Vagina (tissue), 2 donors: Measurements from ENCODE around the gene EVA1A. TPM values are rescaled to one million over a fixed set of nuclear protein-coding genes. Genes with fewer than 3 reads are reported as not detected.

Source experiments
- DNase-seq, 2 donors: peaks; one replicate each; pipeline ENCODE4 v3.0.0-alpha.2; 2017; ENCODE audit errors: extremely low spot score in 2 of 2
- H3K27ac ChIP-seq: fragments of 200-600 bp; sonication (generic); one replicate; pipeline ENCODE4 v1.5.1; 2019
- H3K27me3 ChIP-seq: fragments of 200-600 bp; sonication (generic); one replicate; pipeline ENCODE4 v1.5.1; 2019
- H3K36me3 ChIP-seq, 2 donors: fragments of 200-600 bp; sonication (generic); one replicate each; pipeline ENCODE4 v1.5.1; 2017 to 2019
- H3K4me1 ChIP-seq: fragments of 200-600 bp; sonication (generic); one replicate; pipeline ENCODE4 v1.5.1; 2019
- H3K4me3 ChIP-seq, 2 donors: fragments of 200-600 bp; sonication (generic); 1 replicate in 1 of 2; 2 replicates in 1 of 2; pipeline ENCODE4 v1.5.1; 2016 to 2019
- H3K9me3 ChIP-seq: fragments of 200-600 bp; sonication (generic); one replicate; pipeline ENCODE4 v1.5.1; 2019
- CTCF ChIP-seq, 3 experiments: fragments of 450-650 bp in 2 of 3; fragments of 200-600 bp in 1 of 3; sonication (generic) in 1 of 3; IDR thresholded peaks; one replicate each; pipeline ENCODE4 v1.5.1; 2017 to 2019; ENCODE audit warnings: antibody characterized with exemption in 3 of 3, mild to moderate bottlenecking in 2 of 3, moderate library complexity in 2 of 3
- POLR2A ChIP-seq, 2 donors: fragments of 450-650 bp; IDR thresholded peaks; one replicate each; pipeline ENCODE4 v1.6.1; 2017; ENCODE audit warnings: antibody characterized with exemption in 2 of 2, mild to moderate bottlenecking in 2 of 2, moderate library complexity in 2 of 2
- POLR2AphosphoS5 ChIP-seq, 2 donors: sonication (generic); formaldehyde crosslinking; IDR thresholded peaks; one replicate each; pipeline ENCODE4 v1.9.0; 2017; ENCODE audit warnings: antibody characterized with exemption in 2 of 2, mild to moderate bottlenecking in 2 of 2, low read depth in 1 of 2; ENCODE audit not compliant: insufficient read depth in 1 of 2
- intact Hi-C: fragments of 100-400 bp; cut with DNase I; formaldehyde crosslinking; loops from one replicate; pipeline ENCODE4 v1.15.1; 2023
- total RNA-seq: library from RNA; depleted of rRNA; stranded (reverse); fragments of >200 nt; gene quantifications from one replicate; pipeline ENCODE4 v1.2.3, GENCODE V29; 2016

EVA1A gene
- total RNA-seq, 1 donor from 2014 or later, result not detected

DNA sequence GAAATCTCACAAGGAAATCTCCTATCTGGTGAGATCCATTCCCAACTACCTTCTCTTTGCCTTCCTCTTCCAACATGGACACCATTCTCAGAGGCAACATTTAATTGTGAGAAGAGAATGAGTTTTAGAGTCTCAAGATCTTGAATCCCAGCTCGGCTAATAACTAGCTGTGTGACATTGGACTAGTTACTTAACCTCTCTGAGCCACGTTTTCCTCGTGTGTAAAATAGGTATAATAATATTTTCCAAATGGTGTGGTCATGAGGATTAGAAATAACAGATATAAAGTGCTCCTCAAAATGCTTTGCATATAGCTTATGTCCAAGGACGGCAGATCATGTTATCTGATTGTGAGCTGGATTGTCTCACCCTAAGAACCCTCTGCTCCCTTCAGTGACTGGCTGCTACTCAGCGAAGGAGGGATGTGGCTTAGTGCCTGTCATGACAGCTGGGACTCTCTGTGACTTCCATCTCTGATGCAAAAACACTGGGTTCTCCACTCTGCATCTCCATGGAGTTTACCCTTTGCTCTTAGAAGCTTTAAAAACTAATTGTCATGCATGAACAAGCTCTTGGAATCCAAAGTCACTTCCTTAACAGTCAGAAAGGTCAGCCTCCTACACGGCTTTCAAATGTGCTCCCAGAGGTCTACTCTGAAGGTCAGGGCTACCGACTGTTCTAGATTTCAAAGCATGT, 47.4 kb upstream of the EVA1A start:
- Histone ChIP-seq H3K27ac (no peak overlapping the region), H3K27me3 (no peaks in the 10 kb centered on the region), H3K36me3 (no peaks in the 10 kb centered on the region), H3K4me3 (no peak overlapping the region), H3K4me1 (no peaks in the 10 kb centered on the region), H3K9me3 (no peaks in the 10 kb centered on the region)
- peak in 1 of 2 donors; percentile 28 for DNase-seq
- intact Hi-C loops, result no loop called here
- TF ChIP-seq POLR2AphosphoS5 (IDR thresholded peaks at IDR 0.05; ENCODE audit: insufficient read depth in 1 of 2, low read depth in 1 of 2) (no peak), CTCF (IDR thresholded peaks at IDR 0.05) (no peak), POLR2A (IDR thresholded peaks at IDR 0.05) (no peak)

- intact Hi-C loops, result no loop called here
- TF ChIP-seq POLR2A (IDR thresholded peaks at IDR 0.05) (no peak), CTCF (IDR thresholded peaks at IDR 0.05) (no peak), POLR2AphosphoS5 (IDR thresholded peaks at IDR 0.05; ENCODE audit: insufficient read depth in 1 of 2, low read depth in 1 of 2) (no peak)
- Histone ChIP-seq H3K4me3 (no peak overlapping the region), H3K27me3 (no peaks in the 10 kb centered on the region), H3K4me1 (no peaks in the 10 kb centered on the region), H3K36me3 (no peaks in the 10 kb centered on the region), H3K9me3 (no peaks in the 10 kb centered on the region), H3K27ac (no peak overlapping the region)
- peak in 1 of 2 donors; percentile 61 for DNase-seq
Measured at GRCh38 chr2:75607400-75607798, 46.7 kb upstream of the EVA1A start.

DNA sequence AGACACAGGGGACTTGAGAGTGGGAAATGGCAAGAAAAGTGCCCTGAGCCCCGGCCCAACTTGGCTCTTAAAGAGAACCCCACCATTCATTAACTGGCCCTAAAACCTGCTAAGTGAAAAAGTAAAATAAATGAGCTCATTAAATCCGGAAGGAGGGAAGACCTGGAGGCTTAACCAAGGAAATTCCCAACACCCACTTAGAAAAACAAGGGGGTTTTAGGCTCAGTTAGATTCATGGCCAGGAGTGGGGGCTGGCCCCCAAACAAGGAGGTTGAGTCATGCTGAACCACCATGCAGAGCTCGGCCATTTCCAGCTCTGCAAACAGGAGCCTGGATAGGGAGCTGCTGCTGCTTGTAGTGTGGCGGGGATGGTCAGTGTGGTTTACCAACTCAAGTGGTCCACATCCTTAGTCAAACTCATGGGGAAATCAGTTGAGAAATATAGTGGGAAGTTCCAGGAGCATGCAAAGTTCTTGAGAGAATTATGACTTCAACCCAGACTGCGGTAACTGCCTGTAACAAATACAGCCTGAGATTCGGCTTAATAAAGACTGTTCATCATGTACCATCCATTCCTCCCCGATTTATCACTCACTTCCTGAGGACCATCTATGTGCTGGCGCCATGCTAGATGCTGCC, 46.1 kb upstream of the EVA1A start:
- peak in 1 of 2 donors; percentile 31 for DNase-seq
- Histone ChIP-seq H3K9me3 (no peaks in the 10 kb centered on the region), H3K36me3 (no peaks in the 10 kb centered on the region), H3K27ac (no peak overlapping the region), H3K4me1 (no peaks in the 10 kb centered on the region), H3K27me3 (no peaks in the 10 kb centered on the region), H3K4me3 (no peak overlapping the region)
- no peak for TF ChIP-seq POLR2A (IDR thresholded peaks at IDR 0.05)
- TF ChIP-seq CTCF (IDR thresholded peaks at IDR 0.05), result no peak
- no peak for TF ChIP-seq POLR2AphosphoS5 (IDR thresholded peaks at IDR 0.05; ENCODE audit: insufficient read depth in 1 of 2, low read depth in 1 of 2)
- intact Hi-C loops, result no loop called here

DNA sequence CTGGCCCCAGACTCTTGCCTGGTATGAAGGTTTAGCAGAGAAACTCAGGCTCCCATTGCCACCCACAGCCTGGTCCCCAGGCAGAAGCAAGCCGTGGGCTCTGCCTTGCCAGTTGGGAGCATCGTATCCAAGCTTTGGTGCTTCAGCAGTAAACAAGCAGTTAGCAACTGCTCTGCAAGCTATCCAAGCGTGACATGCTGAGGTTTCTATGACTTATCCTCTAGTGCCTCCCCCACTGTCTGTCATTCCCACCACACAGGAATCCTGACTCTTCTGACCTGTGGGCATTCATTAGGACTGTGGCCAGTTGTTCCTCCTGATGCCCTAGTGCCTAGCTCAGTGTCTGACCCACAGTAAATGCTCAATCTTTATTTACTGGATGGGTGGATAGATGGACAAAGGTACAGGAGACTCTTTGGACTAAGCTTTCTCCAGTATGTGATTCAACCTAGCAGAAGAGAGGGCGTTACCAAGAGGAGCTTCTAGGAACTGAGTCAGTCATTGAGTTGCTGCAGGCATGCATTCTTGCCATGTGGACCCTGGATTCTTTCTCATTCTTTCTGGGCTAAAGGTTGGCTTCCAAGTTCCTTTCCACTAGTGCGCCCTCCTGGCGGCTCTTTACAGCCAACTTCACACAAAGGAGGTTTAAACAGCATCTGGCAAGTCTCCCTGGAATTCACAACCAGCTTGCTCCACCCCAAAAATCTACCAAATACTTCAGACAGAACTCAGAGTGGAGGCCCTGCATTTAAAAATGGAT, 45.2 kb upstream of the EVA1A start:
- TF ChIP-seq POLR2AphosphoS5 (IDR thresholded peaks at IDR 0.05; ENCODE audit: insufficient read depth in 1 of 2, low read depth in 1 of 2) (no peak), CTCF (IDR thresholded peaks at IDR 0.05) (no peak), POLR2A (IDR thresholded peaks at IDR 0.05) (no peak)
- Histone ChIP-seq H3K9me3 (no peaks in the 10 kb centered on the region), H3K4me1 (no peaks in the 10 kb centered on the region), H3K4me3 (no peak overlapping the region), H3K27ac (no peak overlapping the region), H3K36me3 (no peaks in the 10 kb centered on the region), H3K27me3 (no peaks in the 10 kb centered on the region)
- DNase-seq, result peak in 1 of 2 donors; percentile 61
- intact Hi-C loops, result no loop called here
